NCI-H1105 treated with DMSO at 0.1 percent for 48 hours (cell line): ENCODE data around the gene ZNHIT3.
"Not testable (repeated sequence)": the region's sequence is repeated elsewhere in the genome, so short reads cannot be mapped to it uniquely, and the experiment has no call there.

Experiments used
- DNase-seq: peaks from one replicate; lab custom pipeline; 2025; lab: John Stamatoyannopoulos, UW

The ZNHIT3 gene

DNA sequence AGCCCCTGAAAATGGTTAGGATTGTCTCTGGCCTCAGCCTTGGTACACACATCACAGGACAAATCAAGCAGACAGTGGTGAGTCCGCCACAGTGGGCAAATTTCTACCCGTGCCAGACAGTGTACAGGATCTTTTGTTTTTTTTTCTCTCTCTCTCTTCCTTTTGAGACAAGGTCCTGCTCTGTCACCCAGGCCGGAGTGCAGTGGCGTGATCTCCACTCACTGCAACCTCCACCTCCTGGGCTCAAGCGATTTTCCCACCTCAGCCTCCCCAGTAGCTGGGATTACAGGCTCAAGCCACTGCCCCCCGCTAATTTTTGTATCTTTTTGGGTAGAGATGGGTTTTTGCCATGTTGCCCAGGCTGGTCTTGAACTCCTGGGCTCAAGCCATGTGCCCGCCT lies 2.5 kb upstream of the ZNHIT3 start:
- DNase-seq: not testable (repeated sequence)

DNA sequence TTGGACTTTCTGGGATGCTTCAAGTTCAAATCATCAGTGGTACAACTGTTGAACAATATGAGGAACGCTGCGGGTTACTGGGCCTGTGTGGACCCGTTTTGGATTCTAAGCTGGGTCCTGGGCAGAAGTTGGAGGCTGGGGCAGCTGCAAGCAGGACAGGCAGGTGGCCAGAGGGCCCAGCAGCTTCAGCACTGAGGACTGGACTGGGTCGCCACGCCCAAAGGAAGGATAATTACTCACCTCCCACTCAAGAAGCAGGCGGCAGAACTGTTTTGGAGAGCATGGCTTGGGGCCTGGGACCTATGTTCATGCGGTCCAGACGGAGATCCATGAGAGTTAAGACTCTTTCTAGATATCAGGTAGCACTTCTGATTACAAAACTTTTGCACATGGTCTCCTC lies 1.5 kb upstream of the ZNHIT3 start:
- DNase-seq: no peak

DNA sequence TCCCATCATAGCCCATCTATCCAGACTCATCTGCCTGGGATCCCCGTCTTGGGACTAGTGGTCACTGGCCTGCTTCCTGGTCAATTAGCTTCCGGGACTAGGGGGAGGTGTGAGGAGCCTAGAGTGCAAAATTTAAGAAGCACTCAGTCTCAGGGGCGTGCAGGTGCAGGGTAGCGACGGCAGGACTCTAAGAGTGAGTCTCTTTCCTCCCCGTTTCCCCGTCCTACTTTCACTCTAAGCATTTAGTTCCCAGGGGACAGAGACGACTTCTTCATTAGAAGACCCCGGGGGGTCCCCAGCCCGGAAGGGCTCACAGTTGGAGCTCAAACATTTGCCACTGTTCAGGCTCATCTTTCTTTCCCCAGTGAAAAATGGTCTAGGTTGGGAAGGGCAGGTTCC lies 677 bp upstream of the ZNHIT3 start:
- DNase-seq: no peak

DNA sequence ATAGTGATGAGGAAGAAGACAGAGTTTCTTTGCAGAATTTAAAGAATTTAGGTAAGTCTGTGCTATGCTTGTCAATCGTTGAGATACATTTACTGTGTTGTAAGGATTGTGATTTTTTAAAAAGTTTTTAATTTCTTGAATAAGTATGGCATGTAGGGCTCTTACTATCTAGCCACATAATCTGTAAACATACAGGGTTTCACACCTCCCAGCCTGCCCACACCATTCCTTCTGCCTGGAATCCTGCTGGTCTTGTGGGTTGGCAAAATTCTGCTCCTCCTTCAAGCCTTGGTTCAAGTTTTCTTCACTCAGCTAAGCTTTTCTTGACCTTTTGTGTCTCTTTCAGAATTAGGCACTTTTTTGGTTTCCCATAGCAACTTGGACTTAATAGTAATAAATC lies 7.5 kb downstream of the ZNHIT3 start:
- DNase-seq: no peak

DNA sequence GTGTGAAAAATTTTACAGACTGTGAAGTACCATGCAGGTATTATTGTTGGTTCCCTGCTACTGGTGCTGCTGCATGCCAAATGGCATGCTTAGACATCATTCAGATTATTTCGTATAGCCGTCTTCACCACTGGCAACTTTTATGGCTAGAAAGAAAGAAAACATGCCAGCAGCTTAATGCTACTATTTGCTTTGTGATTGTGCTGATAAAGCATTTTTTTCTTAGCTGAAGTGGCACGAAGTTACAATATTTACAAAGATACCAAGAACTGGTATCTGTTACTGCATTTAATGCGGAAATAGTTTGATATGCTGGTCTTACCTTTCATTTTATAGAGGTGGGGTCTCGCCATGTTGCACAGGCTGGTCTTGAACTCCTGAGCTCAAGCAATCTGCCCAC lies 8.2 kb downstream of the ZNHIT3 start:
- DNase-seq: no peak

DNA sequence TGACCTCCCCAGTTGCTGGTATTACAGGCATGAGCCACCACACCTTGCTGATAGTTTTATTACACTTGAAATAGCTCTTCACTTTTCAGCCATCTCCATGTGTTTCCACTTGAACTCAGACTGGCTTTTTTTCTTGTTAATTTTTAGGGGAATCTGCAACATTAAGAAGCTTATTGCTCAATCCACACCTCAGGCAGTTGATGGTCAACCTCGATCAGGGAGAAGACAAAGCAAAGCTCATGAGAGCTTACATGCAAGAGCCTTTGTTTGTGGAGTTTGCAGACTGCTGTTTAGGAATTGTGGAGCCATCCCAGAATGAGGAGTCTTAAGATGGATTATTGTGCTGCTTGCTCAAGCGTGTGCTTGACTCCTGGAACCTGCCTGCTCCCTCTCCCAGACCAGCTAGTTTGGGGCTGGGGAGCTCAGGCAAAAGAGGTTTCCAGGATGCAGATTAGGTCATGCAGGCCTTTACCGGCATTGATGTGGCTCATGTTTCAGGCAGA lies 8.6 kb downstream of the ZNHIT3 start:
- no peak for DNase-seq

DNA sequence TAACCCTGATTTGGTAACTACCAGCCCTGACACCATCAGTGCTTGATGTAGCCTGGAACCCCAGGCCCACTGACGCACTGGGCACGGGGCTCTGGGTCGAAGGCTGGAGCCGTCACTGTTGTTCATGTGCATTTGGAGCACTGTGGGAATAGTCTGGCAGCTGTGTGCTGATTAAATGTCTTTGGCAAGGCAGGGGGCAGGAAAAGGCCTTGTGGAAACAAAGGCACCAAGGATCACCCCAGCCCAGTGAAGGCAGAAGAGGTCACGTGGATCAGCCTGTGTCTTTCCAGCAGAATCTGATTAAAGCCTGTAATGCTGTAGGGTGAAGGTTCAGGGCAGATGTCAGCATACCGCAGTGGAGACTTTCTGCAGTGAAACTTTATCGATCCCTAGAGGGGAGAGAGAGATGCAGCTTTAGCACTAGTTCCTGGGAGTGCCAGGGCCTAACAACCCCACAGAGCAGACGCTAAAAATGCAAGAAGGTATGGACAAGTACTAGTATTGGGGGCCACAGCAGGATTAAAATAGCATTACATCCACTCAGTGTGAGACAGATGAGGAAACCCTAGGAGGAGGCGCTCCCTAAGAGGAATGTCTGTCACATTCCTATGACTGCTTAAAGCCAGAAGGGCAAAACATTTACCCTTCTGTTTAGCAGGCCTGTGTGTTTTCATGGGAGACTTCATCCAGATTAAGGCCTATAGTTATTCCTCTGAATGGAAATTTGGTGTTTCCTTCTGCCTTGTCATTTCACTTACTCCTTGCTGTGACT lies 9.7 kb downstream of the ZNHIT3 start:
- DNase-seq: no peak

DNA sequence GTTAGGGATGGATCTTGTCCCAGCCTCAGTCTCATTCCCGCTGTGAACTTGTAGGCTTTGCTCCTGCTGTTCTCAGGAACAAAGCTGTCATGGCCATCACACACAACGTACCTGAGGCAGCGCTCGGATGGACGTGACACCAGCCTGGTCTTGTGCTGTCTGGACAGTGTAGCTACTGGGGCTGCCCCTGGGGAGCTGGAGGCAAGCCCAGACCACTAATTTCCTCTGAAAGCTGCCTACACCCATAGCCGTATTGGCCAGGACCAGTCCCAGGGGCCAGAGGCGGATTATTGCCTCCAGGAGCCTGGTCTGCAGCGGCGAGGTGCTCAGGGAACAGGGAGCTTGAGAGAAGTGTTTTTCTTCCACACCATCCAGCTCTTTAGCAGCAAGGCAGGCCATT lies 11.7 kb downstream of the ZNHIT3 start:
- DNase-seq: no peak

DNA sequence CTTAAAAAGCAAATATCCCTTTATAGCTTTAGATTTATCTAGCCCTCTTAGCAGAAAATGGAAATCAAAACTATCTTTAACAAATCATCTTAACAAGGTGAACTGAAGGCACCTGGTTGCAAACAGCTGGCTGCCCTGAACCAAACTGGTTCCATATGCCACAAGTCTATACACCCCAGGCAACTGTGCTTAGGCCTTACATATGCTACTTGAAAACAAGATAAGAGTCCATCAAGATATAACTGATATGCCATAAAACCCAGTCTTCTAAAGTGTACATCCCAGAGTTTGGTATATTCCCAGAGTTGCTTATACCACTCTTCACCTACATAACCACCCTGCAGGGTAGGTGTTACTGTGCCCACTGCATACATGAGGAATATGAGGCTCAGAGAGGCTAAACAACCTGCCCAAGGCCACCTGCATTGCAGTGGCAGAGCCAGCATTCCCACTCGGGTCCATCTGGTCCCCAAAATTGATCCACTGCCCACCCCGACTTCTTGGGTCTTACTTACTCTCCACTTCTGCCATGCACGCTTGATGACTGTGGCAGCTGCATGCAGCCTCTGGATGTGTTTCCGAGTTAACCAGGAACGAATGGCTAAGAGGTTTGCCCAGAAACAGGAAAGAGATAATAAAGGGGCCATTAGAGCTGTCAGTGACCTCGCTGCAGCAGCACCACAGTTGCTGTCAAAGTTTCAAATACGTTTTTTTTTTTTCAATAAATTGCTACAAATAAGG lies 12.2 kb downstream of the ZNHIT3 start:
- no peak for DNase-seq

DNA sequence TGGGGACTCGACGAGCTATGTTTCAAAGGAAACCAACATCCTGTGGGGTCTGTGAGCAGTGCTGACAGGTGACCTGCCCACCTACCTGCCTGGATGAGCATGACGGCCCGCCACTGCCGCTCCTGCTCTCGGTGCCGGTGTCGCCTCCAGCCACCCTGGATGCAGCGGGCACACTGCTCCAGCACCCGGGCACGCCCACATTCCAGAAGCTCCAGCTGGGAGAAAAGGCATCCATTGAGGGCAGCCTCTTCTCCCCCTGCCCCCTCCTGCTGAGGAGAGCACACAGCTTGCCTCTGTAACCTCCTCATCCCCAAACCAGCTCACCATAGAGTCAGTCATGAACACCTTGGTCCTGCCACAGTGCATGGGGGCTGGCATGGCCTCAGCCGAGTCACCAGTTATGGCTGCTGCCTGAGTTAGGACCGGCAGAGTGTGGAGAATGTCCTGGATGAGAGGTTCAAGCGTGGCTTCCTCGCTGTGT lies 14.3 kb downstream of the ZNHIT3 start:
- no peak for DNase-seq

DNA sequence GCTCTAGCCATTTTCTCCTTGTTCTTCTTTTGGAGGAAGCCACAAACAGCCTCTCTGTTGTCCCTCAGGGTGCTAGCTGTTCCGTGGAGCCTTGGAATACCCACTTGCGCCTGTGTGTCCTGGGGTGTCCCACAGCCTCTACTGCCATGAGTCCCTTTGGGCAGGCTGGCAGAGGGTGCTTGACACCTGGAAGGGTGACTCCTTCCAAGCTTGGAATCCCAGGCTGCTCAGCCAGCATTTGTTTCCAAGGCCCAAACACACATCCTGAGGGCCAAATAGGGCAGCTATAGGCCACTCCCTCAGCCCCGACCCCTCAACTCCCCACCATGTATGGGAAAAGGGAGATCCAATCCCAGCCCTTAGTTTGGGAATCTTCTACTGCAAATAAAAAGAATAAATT lies 14.9 kb downstream of the ZNHIT3 start:
- DNase-seq: no peak

DNA sequence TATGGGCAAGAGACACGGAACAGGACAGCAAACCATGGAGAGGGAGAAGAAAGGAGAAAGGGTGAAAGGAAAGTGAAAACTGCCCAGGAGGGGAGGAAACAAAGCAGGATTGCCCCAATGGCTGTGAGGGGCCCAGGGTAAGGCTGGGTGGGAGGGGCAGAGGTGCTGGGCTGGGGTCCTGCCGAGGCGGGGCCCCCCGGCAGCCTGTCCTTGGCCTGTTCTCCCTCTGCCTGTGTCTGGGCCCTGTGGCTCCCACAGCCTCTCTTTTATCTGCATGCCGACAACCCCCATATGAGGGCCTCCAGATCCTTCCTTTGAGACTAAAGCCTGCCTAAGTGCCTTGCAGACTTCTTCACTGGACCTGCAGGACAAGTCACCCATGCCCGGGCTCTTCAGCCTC lies 15.5 kb downstream of the ZNHIT3 start:
- no peak for DNase-seq

DNA sequence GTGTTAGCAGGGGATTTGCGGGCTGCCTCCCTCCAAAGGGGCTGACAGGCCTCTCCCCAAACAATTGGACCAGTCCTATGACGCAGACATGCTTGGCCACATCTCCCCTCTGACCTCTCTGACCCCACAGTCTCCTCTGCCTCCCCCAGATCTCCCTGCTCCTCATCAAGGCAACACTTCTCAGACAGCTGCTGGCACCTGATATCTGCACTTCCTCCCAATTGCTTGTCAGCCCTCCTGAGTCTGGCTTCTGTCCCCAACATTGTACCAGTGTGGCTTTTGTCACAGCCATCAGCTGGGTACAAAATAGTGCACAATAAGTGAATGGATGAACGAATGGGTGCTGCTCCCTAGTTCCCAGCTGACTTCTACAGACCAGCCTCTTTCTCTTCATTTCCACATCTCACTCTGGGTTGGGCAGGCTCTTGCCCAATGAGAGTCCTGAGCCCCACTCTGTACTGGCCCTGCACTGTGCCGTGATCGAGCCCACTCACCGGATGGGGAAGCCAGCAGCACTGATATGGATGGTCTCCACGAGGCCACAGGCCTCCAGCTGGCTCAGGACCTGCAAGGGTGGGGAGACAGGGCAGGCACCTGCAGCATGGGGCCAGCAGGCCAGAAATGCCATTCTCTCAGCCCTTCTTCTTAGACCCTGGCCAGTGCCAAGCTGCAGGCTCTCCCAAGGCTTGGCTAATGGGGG lies 17.1 kb downstream of the ZNHIT3 start:
- DNase-seq: no peak

DNA sequence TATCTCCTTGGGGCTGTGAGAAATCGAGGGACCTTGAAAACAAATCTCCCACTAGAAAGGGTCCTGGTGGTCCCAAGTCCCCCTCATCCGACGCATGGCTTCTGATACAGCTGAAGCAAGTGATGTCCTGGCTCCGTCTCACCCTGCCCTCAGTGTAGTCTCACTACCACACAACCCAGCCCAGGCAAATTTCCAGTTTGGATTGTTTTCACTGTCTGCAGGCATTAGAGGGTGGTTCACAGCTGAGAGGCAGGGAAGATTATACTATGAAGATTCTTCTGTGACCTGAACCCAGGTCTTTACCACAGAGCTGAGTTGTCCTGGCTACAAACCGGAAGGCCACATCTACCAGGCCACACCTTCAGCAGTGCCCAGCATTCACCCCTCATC lies 17.7 kb downstream of the ZNHIT3 start:
- no peak for DNase-seq

DNA sequence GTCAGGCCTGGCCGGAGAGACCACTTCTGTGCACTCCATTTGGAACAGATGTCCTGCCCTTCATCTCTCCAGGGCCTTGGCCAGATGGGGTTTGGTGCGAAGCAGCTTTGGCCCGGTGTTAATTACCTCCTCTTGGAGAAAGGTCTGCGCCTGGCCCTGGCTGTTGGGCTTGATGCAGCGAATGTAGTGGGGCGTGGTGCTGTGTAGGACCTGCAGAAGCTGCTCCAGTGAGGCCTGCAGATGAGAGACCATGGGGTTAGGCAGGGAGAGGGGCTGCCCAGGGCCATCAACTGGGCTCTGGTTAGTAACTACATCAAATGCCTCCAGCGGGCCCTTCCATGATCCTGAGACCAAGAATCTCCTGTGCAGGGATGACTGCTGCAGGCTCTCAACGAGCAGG lies 18.7 kb downstream of the ZNHIT3 start:
- no peak for DNase-seq

DNA sequence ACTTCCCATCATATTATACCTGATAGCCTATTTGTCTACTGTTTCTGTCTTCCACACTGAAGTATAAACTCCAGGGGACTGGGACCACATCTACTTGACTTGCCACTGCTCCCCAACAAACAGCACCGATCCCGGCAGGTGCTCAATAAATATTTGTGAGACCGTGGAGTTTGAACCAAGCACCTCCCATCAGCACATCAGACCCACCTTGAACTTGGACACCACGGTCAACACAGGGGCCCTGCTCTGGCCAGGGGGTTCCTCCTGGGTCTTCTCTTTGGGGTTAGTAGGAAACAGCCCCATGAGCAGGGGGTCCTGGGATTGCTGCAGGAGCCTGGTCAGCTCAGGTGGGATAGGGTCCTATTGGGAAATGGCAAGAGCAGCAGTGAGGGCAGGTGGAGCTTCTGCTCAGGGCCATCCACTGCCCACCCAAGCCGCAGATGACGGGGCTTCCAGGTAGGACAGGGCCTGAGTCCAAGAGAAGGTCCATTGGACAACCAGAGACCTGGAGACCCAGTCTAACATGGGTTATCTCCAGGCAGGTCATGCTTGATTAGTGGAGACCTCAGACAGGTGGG lies 19.9 kb downstream of the ZNHIT3 start:
- no peak for DNase-seq

DNA sequence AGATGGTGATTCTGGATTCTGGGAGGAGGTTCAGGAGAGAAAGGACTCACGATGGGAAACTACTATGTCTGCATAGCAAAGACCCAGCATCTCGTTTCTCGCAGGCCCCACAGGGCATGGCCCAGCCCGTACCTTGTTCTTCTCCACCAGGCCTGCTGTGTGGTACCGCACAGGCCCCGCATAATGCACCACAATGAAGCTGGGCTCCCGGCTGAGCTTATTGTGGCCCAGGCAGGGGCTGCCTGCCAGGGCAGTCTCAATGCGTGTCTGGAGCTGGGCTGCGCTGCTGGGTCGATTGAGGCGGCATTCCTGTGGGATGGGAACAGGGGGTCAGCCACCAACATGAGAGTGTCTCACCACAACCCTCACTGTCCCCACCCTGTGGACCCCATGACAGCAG lies 20.4 kb downstream of the ZNHIT3 start:
- no peak for DNase-seq

DNA sequence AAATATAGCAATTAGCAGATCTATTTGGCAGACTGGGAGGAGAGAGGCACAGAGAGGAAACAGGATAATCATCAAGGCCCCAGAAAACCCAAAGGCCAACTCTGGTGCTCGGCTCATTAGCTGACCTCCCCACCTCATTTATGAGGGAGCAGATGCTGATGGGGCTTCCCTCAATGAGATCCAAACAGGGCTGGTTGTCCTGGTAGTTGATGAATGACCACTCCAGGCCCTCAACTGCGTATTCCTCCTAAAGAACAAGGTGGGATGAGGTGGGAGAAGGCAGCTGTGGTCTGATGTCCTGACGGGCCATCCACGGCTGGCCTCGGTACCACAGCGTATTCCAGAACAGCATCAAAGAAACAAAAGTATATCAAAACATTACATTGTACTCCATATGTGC lies 20.8 kb downstream of the ZNHIT3 start:
- no peak for DNase-seq

DNA sequence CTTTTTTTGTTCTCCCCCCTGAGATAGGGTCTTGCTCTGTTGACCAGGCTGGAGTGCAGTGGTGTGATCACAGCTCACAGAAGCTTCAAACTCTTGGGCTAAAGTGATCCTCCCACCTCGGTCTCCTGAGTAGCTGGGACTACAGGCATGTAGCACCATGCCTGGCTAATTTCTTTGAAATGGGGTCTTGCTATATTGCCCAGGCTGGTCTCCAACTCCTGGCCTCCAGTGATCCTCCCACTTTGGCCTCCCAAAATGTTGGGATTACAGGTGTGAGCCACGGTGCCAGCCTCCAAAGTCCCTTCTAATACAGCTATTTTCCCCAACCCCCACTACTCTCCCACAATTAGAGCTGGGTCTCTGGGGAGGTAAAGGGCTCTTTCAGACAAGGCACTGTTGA lies 22.0 kb downstream of the ZNHIT3 start:
- not testable (repeated sequence) for DNase-seq

DNA sequence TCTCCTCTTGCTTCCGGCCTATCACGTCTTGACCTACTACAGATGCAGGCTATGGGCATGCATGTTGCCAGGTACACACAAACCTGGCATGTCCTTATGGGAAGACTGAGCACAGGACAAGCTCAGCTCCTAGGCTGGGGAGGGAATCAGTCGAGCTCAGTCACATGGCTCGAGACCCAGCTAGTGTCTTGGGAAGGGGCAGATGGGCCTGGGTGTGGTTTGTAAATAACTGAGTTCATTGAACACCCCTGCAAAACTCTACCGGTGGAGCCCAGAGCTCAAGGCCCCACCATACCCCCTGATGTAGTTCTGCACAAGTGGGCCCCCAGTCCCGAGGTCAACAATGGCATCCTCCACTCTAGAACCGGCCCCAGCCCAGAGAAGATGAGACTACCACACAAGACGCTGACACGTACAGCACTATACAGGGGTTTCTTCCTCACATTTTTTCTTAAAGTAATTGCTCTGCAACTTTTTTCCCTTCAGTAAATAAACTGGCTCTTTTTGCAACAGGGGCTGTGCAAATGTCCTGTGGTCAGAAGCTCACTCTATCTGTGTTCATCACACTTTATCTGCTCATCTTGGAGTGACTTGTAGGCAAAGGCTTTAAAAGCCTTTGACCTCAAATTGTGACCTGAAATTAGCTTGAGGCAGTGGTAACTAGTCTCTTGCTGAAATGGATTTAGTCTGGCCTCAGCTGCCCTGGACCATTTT lies 22.9 kb downstream of the ZNHIT3 start:
- DNase-seq: no peak

DNA sequence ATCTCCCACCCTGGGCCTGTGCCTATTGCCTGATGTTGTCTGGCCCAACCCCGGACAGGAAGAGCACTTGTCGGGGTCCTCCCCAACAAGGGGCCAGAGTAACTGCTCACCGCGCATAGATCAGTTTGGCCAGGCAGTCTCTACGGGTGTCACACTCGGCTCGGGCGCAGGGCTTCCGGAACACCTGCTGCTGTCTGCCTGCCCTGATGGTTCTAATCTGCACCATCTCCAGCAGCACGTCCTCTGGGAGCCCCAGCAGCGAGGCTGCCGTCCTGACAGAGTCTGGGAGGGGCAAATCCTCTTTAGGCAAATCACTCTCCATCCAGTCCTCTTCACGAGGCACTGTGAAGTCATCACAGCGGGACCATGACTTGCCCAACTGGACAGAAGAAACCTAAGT lies 24.2 kb downstream of the ZNHIT3 start:
- DNase-seq: no peak

DNA sequence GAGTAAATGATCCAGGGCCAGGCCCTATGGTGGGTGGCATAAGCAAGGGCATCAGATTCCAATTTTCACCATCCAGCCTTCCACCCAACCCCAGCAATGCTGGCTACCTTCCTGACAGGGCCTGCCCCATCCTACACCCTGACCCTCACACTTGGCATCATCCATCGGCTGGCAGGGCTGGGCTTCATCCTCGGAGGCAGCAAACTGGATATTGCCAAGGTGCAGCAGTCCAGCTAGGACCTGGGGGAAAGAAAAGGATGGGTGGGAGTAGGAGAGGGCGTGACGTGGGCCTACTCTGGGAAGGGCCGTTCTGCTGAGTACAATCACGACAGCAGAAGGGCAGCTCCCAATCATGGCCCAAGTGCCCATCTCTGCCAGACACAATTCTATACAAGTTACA lies 24.7 kb downstream of the ZNHIT3 start:
- no peak for DNase-seq
